NT2/D1 (cell line): ENCODE data around the gene CNOT10.
"Not testable (repeated sequence)": the region's sequence is repeated elsewhere in the genome, so short reads cannot be mapped to it uniquely, and the experiment has no call there.

ENCODE experiments used
- DNase-seq: peaks from one replicate; pipeline ENCODE4 v3.0.0-alpha.2; 2011; ENCODE audit warnings: low read depth, low spot score
- H3K27me3 ChIP-seq: 2 replicates; pipeline ENCODE4 v1.6.0; 2011; ENCODE audit warnings: mild to moderate bottlenecking; ENCODE audit not compliant: insufficient read length, insufficient read depth
- H3K36me3 ChIP-seq: 2 replicates; pipeline ENCODE4 v1.6.1; 2011; ENCODE audit warnings: mild to moderate bottlenecking, low read length, mixed read lengths; ENCODE audit not compliant: insufficient read depth, insufficient read length
- H3K4me1 ChIP-seq: 2 replicates; pipeline ENCODE4 v1.5.1; 2011; ENCODE audit not compliant: insufficient read depth, insufficient read length
- H3K4me3 ChIP-seq: 2 replicates; pipeline ENCODE4 v1.5.1; 2011; ENCODE audit warnings: low read depth; ENCODE audit not compliant: insufficient read length
- H3K9ac ChIP-seq: 2 replicates; pipeline ENCODE4 v1.6.0; 2011; ENCODE audit warnings: low read depth; ENCODE audit not compliant: insufficient read length
- H3K9me3 ChIP-seq: 2 replicates; pipeline ENCODE4 v1.5.1; 2011; ENCODE audit warnings: mild to moderate bottlenecking, low read length; ENCODE audit not compliant: insufficient read depth
- SUZ12 ChIP-seq: IDR thresholded peaks from 2 replicates; pipeline ENCODE4 v1.6.1; 2011; ENCODE audit not compliant: insufficient read length, insufficient read depth; ENCODE audit errors: extremely low read depth
- YY1 ChIP-seq: IDR thresholded peaks from 2 replicates; pipeline ENCODE4 v1.6.1; 2011; ENCODE audit not compliant: insufficient read length, insufficient read depth
- ZNF274 ChIP-seq: IDR thresholded peaks from 2 replicates; pipeline ENCODE4 v1.6.1; 2011; ENCODE audit warnings: mild to moderate bottlenecking, low read depth, low read length

Gene CNOT10

GRCh38 chr3:32734756-32735155 lies 49.8 kb downstream of the CNOT10 start:
- TF ChIP-seq ZNF274, result no peak
- no peak for TF ChIP-seq SUZ12
- TF ChIP-seq YY1, result no peak
- Histone ChIP-seq H3K27me3 (no peaks in the 10 kb centered on the region), H3K4me3 (no peak overlapping the region), H3K9ac (peak overlapping the region; percentile 36), H3K36me3 (peaks cover 62% of the 10 kb centered on the region), H3K4me1 (no peaks in the 10 kb centered on the region), H3K9me3 (no peaks in the 10 kb centered on the region)
- DNase-seq, result no peak

- H3K4me1 ChIP-seq, H3K9me3 ChIP-seq, H3K9ac ChIP-seq, DNase-seq, H3K27me3 ChIP-seq, H3K4me3 ChIP-seq: not testable (repeated sequence)
- peaks cover 44% of the 10 kb centered on the region for H3K36me3 ChIP-seq
These were observed 58.5 kb downstream of the CNOT10 start for GRCh38 chr3:32743470-32743869.

GRCh38 chr3:32743934-32744333 lies 58.9 kb downstream of the CNOT10 start:
- Histone ChIP-seq H3K9ac (no peak overlapping the region), H3K4me3 (no peak overlapping the region), H3K4me1 (no peaks in the 10 kb centered on the region), H3K36me3 (peaks cover 44% of the 10 kb centered on the region), H3K27me3 (no peaks in the 10 kb centered on the region), H3K9me3 (no peaks in the 10 kb centered on the region)
- TF ChIP-seq YY1 (no peak), SUZ12 (no peak)
- DNase-seq, result no peak

DNA sequence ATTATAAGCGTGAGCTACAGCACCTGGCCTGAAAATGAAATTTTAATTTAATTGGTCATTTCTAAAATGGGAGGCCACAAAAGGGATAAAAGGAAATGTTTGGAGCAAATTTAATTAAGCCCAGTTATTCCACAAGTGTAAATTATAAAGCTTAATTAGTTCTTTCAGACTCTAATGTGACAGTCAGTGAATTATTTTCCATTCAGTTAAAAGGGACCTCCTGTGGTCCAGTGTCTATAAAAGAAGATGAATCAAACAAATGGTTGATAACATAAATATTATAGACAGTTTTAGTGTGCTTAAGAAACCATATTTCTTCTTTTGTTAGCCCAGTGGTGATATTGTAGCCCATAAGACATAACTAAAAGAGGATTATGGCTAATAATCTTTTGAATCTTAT lies 66.4 kb downstream of the CNOT10 start:
- Histone ChIP-seq H3K4me3 (no peak overlapping the region), H3K9me3 (no peaks in the 10 kb centered on the region), H3K9ac (no peak overlapping the region), H3K36me3 (peaks cover 23% of the 10 kb centered on the region), H3K27me3 (no peaks in the 10 kb centered on the region), H3K4me1 (no peaks in the 10 kb centered on the region)
- no peak for TF ChIP-seq YY1
- TF ChIP-seq ZNF274, result no peak
- no peak for TF ChIP-seq SUZ12
- DNase-seq, result no peak

GRCh38 chr3:32755761-32756160 lies 70.8 kb downstream of the CNOT10 start:
- TF ChIP-seq YY1 (no peak), SUZ12 (no peak), ZNF274 (no peak)

GRCh38 chr3:32757618-32758374 lies 72.8 kb downstream of the CNOT10 start:
- peaks cover 26% of the 10 kb centered on the region for H3K36me3 ChIP-seq
- H3K9ac ChIP-seq, result no peak overlapping the region
- no peak for DNase-seq
- no peaks in the 10 kb centered on the region for H3K9me3 ChIP-seq
- H3K27me3 ChIP-seq, result no peaks in the 10 kb centered on the region
- no peak overlapping the region for H3K4me3 ChIP-seq
- TF ChIP-seq YY1 (no peak), SUZ12 (no peak), ZNF274 (no peak)
- H3K4me1 ChIP-seq, result no peaks in the 10 kb centered on the region

More at GRCh38 chr3:32755761-32756160, 70.8 kb downstream of the CNOT10 start:
- Histone ChIP-seq H3K4me3 (no peak overlapping the region), H3K4me1 (no peaks in the 10 kb centered on the region), H3K27me3 (no peaks in the 10 kb centered on the region), H3K9me3 (no peaks in the 10 kb centered on the region), H3K36me3 (peaks cover 31% of the 10 kb centered on the region), H3K9ac (no peak overlapping the region)
- no peak for DNase-seq

DNA sequence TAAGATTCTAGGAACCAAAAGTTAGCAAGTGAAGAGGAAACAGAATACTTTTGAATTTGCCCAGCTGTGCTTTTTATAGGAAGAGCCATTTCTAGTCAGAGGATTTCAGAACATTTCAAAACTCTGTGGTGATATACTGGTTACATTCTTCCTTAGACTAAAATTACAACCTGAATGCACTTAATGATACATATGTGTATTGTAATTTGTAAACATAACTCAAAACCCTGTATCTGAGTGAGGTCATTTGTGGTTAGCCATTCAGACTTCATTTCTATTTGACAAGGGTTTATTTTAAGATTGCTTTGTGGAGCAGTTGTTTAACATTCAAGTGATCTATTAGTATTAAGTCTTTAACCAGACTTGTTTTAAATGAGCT lies 73.4 kb downstream of the CNOT10 start:
- no peak for TF ChIP-seq ZNF274
- TF ChIP-seq SUZ12, result no peak
- no peak for TF ChIP-seq YY1
- no peak overlapping the region for H3K9ac ChIP-seq
- no peaks in the 10 kb centered on the region for H3K9me3 ChIP-seq
- no peak overlapping the region for H3K4me3 ChIP-seq
- H3K27me3 ChIP-seq, result no peaks in the 10 kb centered on the region
- peaks cover 28% of the 10 kb centered on the region for H3K36me3 ChIP-seq
- DNase-seq, result no peak
- H3K4me1 ChIP-seq, result no peaks in the 10 kb centered on the region

- Histone ChIP-seq H3K36me3 (peaks cover 33% of the 10 kb centered on the region), H3K4me3 (no peak overlapping the region), H3K27me3 (no peaks in the 10 kb centered on the region), H3K4me1 (no peaks in the 10 kb centered on the region), H3K9me3 (no peaks in the 10 kb centered on the region), H3K9ac (no peak overlapping the region)
- DNase-seq, result no peak
- TF ChIP-seq SUZ12 (no peak), YY1 (no peak)
These were observed 74.4 kb downstream of the CNOT10 start for GRCh38 chr3:32759342-32759741.
